BE2C (cell line): ENCODE measurements around the gene PGAP6.
"Not testable (repeated sequence)": the region's sequence is repeated elsewhere in the genome, so short reads cannot be mapped to it uniquely, and the experiment has no call there.

ENCODE experiments used
- DNase-seq: peaks from one replicate; pipeline ENCODE4 v3.0.0-alpha.2; 2020
- H3K27me3 ChIP-seq: fragments of 250-450 bp; sonication (Bioruptor Pico); 2 replicates; pipeline ENCODE4 v1.5.1; 2020; ENCODE audit warnings: mild to moderate bottlenecking
- H3K36me3 ChIP-seq: fragments of 250-450 bp; sonication (Bioruptor Pico); 2 replicates; pipeline ENCODE4 v1.5.1; 2020; ENCODE audit warnings: mild to moderate bottlenecking
- H3K4me1 ChIP-seq: fragments of 250-450 bp; sonication (Bioruptor Pico); 2 replicates; pipeline ENCODE4 v1.5.1; 2020
- H3K4me3 ChIP-seq: 2 replicates; pipeline ENCODE4 v1.5.1; 2011; ENCODE audit warnings: low read depth, low read length
- H3K9me3 ChIP-seq: fragments of 250-450 bp; sonication (Bioruptor Pico); 2 replicates; pipeline ENCODE4 v1.5.1; 2020
- CTCF ChIP-seq: IDR thresholded peaks from 2 replicates; pipeline ENCODE4 v1.5.1; 2012; ENCODE audit warnings: mild to moderate bottlenecking, low read depth, low read length

Gene PGAP6

GRCh38 chr16:397135-397661 is 15.4 kb upstream of the PGAP6 start, which contains the start of gene NME4:
NME4 (plus strand) TSS chr16:397199; CDS start chr16:397223, 24 bp downstream.
- Histone ChIP-seq H3K4me1 (peaks cover 8% of the 10 kb centered on the region), H3K9me3 (no peaks in the 10 kb centered on the region), H3K36me3 (peaks cover 27% of the 10 kb centered on the region), H3K27me3 (no peaks in the 10 kb centered on the region), H3K4me3 (peak within 1 kb of the TSS; percentile 62)
- no peak for TF ChIP-seq CTCF
- peak; percentile 69 for DNase-seq

- Histone ChIP-seq H3K4me3 (peak overlapping the region; percentile 62), H3K27me3 (no peaks in the 10 kb centered on the region), H3K36me3 (peaks cover 27% of the 10 kb centered on the region), H3K9me3 (no peaks in the 10 kb centered on the region), H3K4me1 (peaks cover 8% of the 10 kb centered on the region)
- no peak for TF ChIP-seq CTCF
- peak; percentile 68 for DNase-seq
Measured at GRCh38 chr16:396605-397004, 14.8 kb upstream of the PGAP6 start.

GRCh38 chr16:396199-396598 is 14.4 kb upstream of the PGAP6 start:
- DNase-seq: no peak
- H3K4me1 ChIP-seq: peaks cover 8% of the 10 kb centered on the region
- no peaks in the 10 kb centered on the region for H3K27me3 ChIP-seq
- H3K4me3 ChIP-seq: peak overlapping the region; percentile 62
- TF ChIP-seq CTCF: no peak
- no peaks in the 10 kb centered on the region for H3K9me3 ChIP-seq
- peaks cover 27% of the 10 kb centered on the region for H3K36me3 ChIP-seq

GRCh38 chr16:392450-393030 is 10.8 kb upstream of the PGAP6 start:
- Histone ChIP-seq H3K27me3 (no peaks in the 10 kb centered on the region), H3K4me3 (no peak overlapping the region), H3K4me1 (0 out of 2 replicates have a peak, but pooled peaks cover 3% of the 10 kb centered on the region), H3K9me3 (no peaks in the 10 kb centered on the region), H3K36me3 (no peaks in the 10 kb centered on the region)
- no peak for DNase-seq
- no peak for TF ChIP-seq CTCF

GRCh38 chr16:391885-392335 is 10.1 kb upstream of the PGAP6 start:
- H3K9me3 ChIP-seq: no peaks in the 10 kb centered on the region
- TF ChIP-seq CTCF: peak; percentile 99
- H3K27me3 ChIP-seq: no peaks in the 10 kb centered on the region
- peak; percentile 85 for DNase-seq
- 0 out of 2 replicates have a peak, but pooled peaks cover 3% of the 10 kb centered on the region for H3K4me1 ChIP-seq
- no peak overlapping the region for H3K4me3 ChIP-seq
- H3K36me3 ChIP-seq: no peaks in the 10 kb centered on the region

GRCh38 chr16:389352-389751 is 7.6 kb upstream of the PGAP6 start:
- H3K4me1 ChIP-seq: no peaks in the 10 kb centered on the region
- H3K36me3 ChIP-seq: no peaks in the 10 kb centered on the region
- TF ChIP-seq CTCF: no peak
- H3K27me3 ChIP-seq: no peaks in the 10 kb centered on the region
- no peaks in the 10 kb centered on the region for H3K9me3 ChIP-seq
- H3K4me3 ChIP-seq: no peak overlapping the region
- no peak for DNase-seq

GRCh38 chr16:387761-388666 is 6.2 kb upstream of the PGAP6 start:
- not testable (repeated sequence) for DNase-seq, H3K9me3 ChIP-seq, H3K4me1 ChIP-seq, H3K4me3 ChIP-seq, H3K36me3 ChIP-seq, H3K27me3 ChIP-seq
